Fibroblast of lung (primary cell): ENCODE results near the gene DLG2. TPM values are rescaled to one million over a fixed set of nuclear protein-coding genes. Genes with fewer than 3 reads are reported as not detected.

ENCODE experiments used
- DNase-seq, 2 donors: peaks; one replicate each; pipeline versions ENCODE4 v3.0.0 to v3.0.0-alpha.2; 2010; ENCODE audit warnings: low read depth in 2 of 2
- H2AFZ ChIP-seq: 2 replicates; pipeline ENCODE4 v1.5.1; 2012; ENCODE audit warnings: low read length, control low read depth, inconsistent platforms
- H3K27ac ChIP-seq: 2 replicates; pipeline ENCODE4 v1.5.1; 2011; ENCODE audit warnings: low read length, control low read depth; ENCODE audit not compliant: insufficient read depth
- H3K27me3 ChIP-seq: 2 replicates; pipeline ENCODE4 v1.5.1; 2011; ENCODE audit warnings: mild to moderate bottlenecking, low read length; ENCODE audit not compliant: control insufficient read depth, insufficient read depth
- H3K36me3 ChIP-seq: 2 replicates; pipeline ENCODE4 v1.5.1; 2011; ENCODE audit warnings: low read length; ENCODE audit not compliant: control insufficient read depth, insufficient read depth
- H3K4me1 ChIP-seq: 2 replicates; pipeline ENCODE4 v1.5.1; 2011; ENCODE audit warnings: low read length; ENCODE audit not compliant: control insufficient read depth, insufficient read depth; ENCODE audit errors: extremely low read depth
- H3K4me2 ChIP-seq: 2 replicates; pipeline ENCODE4 v1.5.1; 2011; ENCODE audit warnings: low read length, control low read depth; ENCODE audit not compliant: insufficient read depth; ENCODE audit errors: extremely low read depth
- H3K4me3 ChIP-seq, 4 experiments: fragments of 200-600 bp in 1 of 4; sonication (generic) in 1 of 4; replicated peaks in 1 of 4; 2 replicates each; pipeline ENCODE4 v1.5.1; 2011 to 2016; ENCODE audit warnings: low read length in 4 of 4, low read depth in 3 of 4, mild to moderate bottlenecking in 3 of 4, control low read depth in 2 of 4, inconsistent platforms in 1 of 4, mixed read lengths in 1 of 4; ENCODE audit not compliant: insufficient read depth in 1 of 4; ENCODE audit errors: control extremely low read depth in 1 of 4
- H3K79me2 ChIP-seq: 2 replicates; pipeline ENCODE4 v1.5.1; 2012; ENCODE audit warnings: mild to moderate bottlenecking, low read length, inconsistent platforms; ENCODE audit not compliant: control insufficient read depth, insufficient read depth
- H3K9ac ChIP-seq: 2 replicates; pipeline ENCODE4 v1.5.1; 2011; ENCODE audit warnings: mild to moderate bottlenecking, low read length, control low read depth; ENCODE audit not compliant: insufficient read depth
- H3K9me3 ChIP-seq: 2 replicates; pipeline ENCODE4 v1.5.1; 2012; ENCODE audit warnings: low read depth, low read length; ENCODE audit not compliant: control insufficient read depth, insufficient read depth
- H4K20me1 ChIP-seq: 2 replicates; pipeline ENCODE4 v1.5.1; 2011; ENCODE audit warnings: low read length; ENCODE audit not compliant: control insufficient read depth, insufficient read depth; ENCODE audit errors: extremely low read depth
- CTCF ChIP-seq, 2 donors: IDR thresholded peaks in 1 of 2; conservative IDR thresholded peaks in 1 of 2; 1 replicate in 1 of 2; 2 replicates in 1 of 2; pipeline ENCODE4 v1.5.1; 2011 to 2012; ENCODE audit warnings: low read length in 2 of 2, control low read depth in 1 of 2, inconsistent platforms in 1 of 2, low read depth in 1 of 2, mild to moderate bottlenecking in 1 of 2
- EZH2 ChIP-seq: IDR thresholded peaks from 2 replicates; pipeline ENCODE4 v1.5.1; 2012; ENCODE audit warnings: low read length, control low read depth, mild to moderate bottlenecking; ENCODE audit errors: missing control alignments
- polyA plus RNA-seq, 2 donors: library from polyadenylated mRNA; depleted of rRNA in 1 of 2; stranded (reverse) in 1 of 2; unstranded in 1 of 2; fragments of >200 nt; gene quantifications; 2 replicates each; pipeline ENCODE4 v1.2.1, GENCODE V29; 2011 to 2012; ENCODE audit warnings: missing spikeins in 1 of 2
- total RNA-seq: library from RNA; depleted of rRNA; stranded (reverse); fragments of >200 nt; gene quantifications from 2 replicates; pipeline ENCODE4 v1.2.1, GENCODE V29; 2014

DLG2 gene
- total and polyA plus RNA-seq, 2 donors (not counting 1 experiment from before 2014, with no cell fraction given): 0.77 to 2.3 TPM

- no peak for TF ChIP-seq EZH2
- TF ChIP-seq CTCF (conservative IDR thresholded peaks at IDR 0.05 in 1 of 2, IDR thresholded peaks at IDR 0.05 in 1 of 2; ENCODE audit: low read depth in 1 of 2, low read length in 2 of 2): no peak
- no peaks in the 10 kb centered on the region for H3K4me1 ChIP-seq
- H3K9me3 ChIP-seq: no peaks in the 10 kb centered on the region
- no peaks in the 10 kb centered on the region for H3K27me3 ChIP-seq
- no peaks in the 10 kb centered on the region for H3K79me2 ChIP-seq
- no peak overlapping the region for H3K4me3 ChIP-seq
- no peaks in the 10 kb centered on the region for H3K36me3 ChIP-seq
- no peak overlapping the region for H3K9ac ChIP-seq
- no peak for DNase-seq
- no peak overlapping the region for H2AFZ ChIP-seq
- no peak overlapping the region for H3K27ac ChIP-seq
- H3K4me2 ChIP-seq: no peak overlapping the region
- no peaks in the 10 kb centered on the region for H4K20me1 ChIP-seq
Measured at GRCh38 chr11:84071851-84072250, 1555.3 kb downstream of the DLG2 start.

DNA sequence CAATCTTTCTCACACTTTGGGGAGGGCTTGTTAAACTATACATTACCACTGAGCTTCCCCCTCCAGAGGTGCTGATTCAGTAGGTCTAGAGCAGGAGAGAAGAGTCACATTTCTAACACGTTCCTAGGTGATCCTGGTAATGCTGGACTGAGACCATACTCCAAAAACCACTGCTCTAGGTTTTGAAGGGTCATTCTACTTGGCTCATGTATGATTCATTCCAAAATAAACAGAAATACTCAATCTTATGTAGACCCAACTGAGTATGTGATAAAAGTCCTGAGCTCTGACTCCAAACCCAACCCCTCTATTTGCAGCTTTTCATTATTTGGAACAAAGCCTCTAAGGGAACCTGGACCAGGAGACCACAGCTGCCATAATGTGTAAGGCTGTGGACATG, 1558.1 kb downstream of the DLG2 start:
- no peak overlapping the region for H3K4me3 ChIP-seq
- no peak overlapping the region for H3K9ac ChIP-seq
- no peaks in the 10 kb centered on the region for H3K79me2 ChIP-seq
- H4K20me1 ChIP-seq: no peaks in the 10 kb centered on the region
- DNase-seq: no peak
- TF ChIP-seq CTCF (conservative IDR thresholded peaks at IDR 0.05 in 1 of 2, IDR thresholded peaks at IDR 0.05 in 1 of 2; ENCODE audit: low read depth in 1 of 2, low read length in 2 of 2) (no peak), EZH2 (no peak)
- H2AFZ ChIP-seq: no peak overlapping the region
- no peaks in the 10 kb centered on the region for H3K27me3 ChIP-seq
- H3K27ac ChIP-seq: no peak overlapping the region
- no peaks in the 10 kb centered on the region for H3K9me3 ChIP-seq
- H3K4me2 ChIP-seq: no peak overlapping the region
- no peaks in the 10 kb centered on the region for H3K4me1 ChIP-seq
- no peaks in the 10 kb centered on the region for H3K36me3 ChIP-seq

DNA sequence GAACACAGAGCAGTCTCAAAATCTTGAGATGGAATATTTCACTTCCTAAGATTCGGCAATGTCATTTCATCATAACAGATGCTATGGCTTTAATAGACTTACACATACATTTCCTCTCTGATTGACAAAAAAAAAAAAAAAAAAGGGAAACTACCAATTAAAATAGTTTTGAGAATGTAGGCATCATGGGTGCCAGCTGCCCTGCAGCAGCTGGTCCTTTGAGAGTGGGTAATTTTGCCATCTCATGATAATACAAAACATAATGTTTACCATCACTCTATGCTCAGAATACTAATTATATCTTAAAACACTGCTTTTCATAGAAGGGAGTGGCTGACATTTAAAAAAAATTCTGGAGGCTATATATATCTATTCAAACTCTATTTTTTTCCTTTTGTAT, 1565.4 kb downstream of the DLG2 start:
- H3K36me3 ChIP-seq: no peaks in the 10 kb centered on the region
- H3K4me2 ChIP-seq: no peak overlapping the region
- no peaks in the 10 kb centered on the region for H3K27me3 ChIP-seq
- H3K4me1 ChIP-seq: no peaks in the 10 kb centered on the region
- DNase-seq: no peak
- H3K79me2 ChIP-seq: no peaks in the 10 kb centered on the region
- H3K9ac ChIP-seq: no peak overlapping the region
- no peaks in the 10 kb centered on the region for H3K9me3 ChIP-seq
- TF ChIP-seq CTCF (conservative IDR thresholded peaks at IDR 0.05 in 1 of 2, IDR thresholded peaks at IDR 0.05 in 1 of 2; ENCODE audit: low read depth in 1 of 2, low read length in 2 of 2) (no peak), EZH2 (no peak)
- no peak overlapping the region for H3K4me3 ChIP-seq
- no peak overlapping the region for H3K27ac ChIP-seq
- H2AFZ ChIP-seq: no peak overlapping the region
- no peaks in the 10 kb centered on the region for H4K20me1 ChIP-seq
